ENCODE results near the gene TRPV2. TPM values are rescaled to one million over a fixed set of nuclear protein-coding genes. Genes with fewer than 3 reads are reported as not detected.
"Not testable (repeated sequence)": the region's sequence is repeated elsewhere in the genome, so short reads cannot be mapped to it uniquely, and the experiment has no call there.

The TRPV2 gene
- 10 to 100 TPM; 57.5 to 58.0 TPM for total RNA-seq

GRCh38 chr17:16415031-16415924 is at the start of gene TRPV2:
Gene TRPV2, plus strand, starts transcription at chr17:16415571. Its CDS starts 2,098 bp downstream, at chr17:16417669.
- CTCF ChIA-PET: interaction anchor here (0.6 to 2.5 kb wide), 16 partner anchors 7 to 225 kb away, joined by 3 to 24 read pairs (median 4); no protein-coding TSS in a partner anchor

DNA sequence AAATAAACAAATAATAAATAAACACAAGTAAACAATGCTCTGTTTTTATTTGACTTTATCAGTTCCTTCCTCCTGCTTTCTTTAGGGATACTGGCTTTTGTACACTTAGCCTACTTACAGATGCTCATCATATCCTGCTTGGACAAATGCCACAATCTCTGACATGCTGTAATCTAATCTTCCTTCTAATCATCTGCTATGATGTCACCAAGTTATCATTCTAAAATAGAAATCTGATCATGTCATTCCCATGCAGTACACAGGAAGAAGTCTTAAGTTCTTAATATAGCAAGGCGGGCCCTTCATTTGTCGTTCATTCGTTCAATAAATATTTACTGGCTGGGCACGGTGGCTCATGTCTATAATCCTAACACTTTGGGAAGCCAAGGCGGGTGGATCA is 43.6 kb upstream of the TRPV2 start:
- ChIA-PET CTCF (no interaction called here), POLR2A (no interaction called here)

More at GRCh38 chr17:16415031-16415924, at the start of gene TRPV2:
- POLR2A ChIA-PET: interaction anchor here (1.1 to 6.3 kb wide), 4 partner anchors 25 to 62 kb away, joined by 3 to 92 read pairs (median 15); partner anchors contain the start of genes CENPV and UBB

DNA sequence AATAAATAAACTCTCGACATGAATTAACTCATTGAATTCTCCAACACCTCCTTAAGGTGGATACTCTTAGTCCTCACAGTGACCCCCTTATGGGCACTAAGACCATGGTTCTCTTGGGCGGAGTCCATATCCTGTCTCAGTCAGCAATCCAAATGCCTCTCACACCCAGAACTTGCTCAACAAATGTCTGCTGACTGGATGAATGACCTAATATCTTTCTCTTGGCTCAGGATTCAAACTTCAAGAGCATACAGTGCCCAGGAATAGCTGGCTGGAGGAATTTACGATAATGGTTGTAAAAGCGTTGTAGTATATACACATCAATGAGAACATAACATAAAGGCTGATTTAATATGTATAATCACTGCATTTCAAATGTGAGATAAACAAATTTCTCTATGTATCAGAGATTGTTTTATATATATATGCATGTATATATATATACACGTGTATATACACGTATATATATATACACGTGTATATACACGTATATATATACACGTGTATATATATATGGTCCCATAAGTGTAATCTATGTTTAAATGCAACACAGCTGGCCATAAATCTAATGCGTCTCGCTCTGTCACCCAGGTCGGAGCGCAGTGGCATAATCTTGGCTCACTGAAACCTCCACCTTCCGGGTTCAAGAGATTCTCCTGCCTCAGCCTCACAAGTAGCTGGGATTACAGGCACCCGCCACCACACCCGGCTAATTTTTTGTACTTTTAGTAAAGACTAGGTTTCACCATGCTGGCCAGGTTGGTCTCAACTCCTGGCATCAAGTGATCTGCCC is 41.0 kb upstream of the TRPV2 start:
- ChIA-PET CTCF (interaction anchor here (0.7 kb wide), 1 partner anchor 67 kb away, joined by 3 read pairs; no protein-coding TSS in a partner anchor), POLR2A (no interaction called here)

- ChIA-PET CTCF (no interaction called here), POLR2A (no interaction called here)
These were observed 37.4 kb upstream of the TRPV2 start for GRCh38 chr17:16377941-16378341.

DNA sequence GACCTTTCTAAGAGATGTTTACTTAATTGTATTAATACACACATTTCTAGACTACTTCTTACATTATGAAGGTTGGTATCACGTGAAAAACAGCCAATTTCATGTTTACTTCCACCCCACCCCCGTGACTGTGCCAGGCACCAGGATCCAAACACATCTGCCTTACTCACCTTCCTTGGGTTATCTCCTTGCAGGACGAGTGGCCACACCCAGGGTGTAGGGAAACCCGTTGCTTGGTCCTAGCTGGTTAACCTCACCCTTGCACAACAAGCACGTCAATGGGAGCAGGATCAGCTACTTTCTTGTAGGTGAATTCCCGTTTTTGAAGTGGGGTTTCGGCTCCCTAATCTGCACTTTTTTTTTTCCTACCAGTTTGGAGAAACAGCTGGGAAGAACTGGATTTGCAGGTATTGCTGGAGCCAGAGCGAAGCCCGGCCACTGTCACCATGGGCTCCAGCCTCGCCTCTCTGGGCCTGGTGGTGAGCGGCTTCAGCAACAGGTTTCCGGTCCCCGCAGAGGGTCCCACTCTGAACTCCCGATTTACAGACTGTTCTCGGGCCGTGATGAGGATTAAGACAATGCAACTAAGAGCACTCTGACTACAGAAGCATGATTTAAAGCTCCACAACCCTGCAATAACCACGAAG is 36.6 kb upstream of the TRPV2 start:
- ChIA-PET CTCF (no interaction called here), POLR2A (no interaction called here)

DNA sequence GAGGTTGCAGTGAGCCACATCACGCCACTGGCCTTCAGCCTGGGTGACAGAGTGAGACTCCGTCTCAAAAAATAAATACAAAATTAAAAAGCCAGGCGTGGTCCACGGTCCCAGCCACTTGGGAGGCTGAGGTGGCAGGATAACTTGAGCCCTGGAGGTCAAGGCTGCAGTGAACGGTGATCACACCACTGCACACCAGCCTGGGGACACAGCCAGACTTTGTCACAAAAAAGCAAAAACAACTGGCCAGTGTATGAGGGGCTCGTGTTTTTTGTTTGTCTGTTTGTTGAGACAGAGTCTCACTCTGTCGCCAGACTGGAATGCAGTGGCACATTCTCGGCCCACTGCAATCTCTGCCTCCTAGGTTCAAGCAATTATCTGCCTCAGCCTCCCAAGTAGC is 35.7 kb upstream of the TRPV2 start:
- ChIA-PET CTCF (no interaction called here), POLR2A (interaction anchor here (3.6 kb wide), 1 partner anchor 27 kb away, joined by 14 read pairs; the partner anchor contains the start of gene CENPV)

DNA sequence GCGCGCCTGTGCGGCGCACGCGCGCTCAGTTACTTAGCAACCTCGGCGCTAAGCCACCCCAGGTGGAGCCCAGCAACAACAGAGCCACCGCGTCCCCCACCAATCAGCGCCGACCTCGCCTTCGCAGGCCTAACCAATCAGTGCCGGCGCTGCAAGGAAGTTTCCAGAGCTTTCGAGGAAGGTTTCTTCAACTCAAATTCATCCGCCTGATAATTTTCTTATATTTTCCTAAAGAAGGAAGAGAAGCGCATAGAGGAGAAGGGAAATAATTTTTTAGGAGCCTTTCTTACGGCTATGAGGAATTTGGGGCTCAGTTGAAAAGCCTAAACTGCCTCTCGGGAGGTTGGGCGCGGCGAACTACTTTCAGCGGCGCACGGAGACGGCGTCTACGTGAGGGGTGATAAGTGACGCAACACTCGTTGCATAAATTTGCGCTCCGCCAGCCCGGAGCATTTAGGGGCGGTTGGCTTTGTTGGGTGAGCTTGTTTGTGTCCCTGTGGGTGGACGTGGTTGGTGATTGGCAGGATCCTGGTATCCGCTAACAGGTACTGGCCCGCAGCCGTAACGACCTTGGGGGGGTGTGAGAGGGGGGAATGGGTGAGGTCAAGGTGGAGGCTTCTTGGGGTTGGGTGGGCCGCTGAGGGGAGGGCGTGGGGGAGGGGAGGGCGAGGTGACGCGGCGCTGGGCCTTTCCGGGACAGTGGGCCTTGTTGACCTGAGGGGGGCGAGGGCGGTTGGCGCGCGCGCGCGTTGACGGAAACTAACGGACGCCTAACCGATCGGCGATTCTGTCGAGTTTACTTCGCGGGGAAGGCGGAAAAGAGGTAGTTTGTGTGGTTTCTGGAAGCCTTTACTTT is 34.5 kb upstream of the TRPV2 start, which contains the start of gene UBB:
TSS of gene UBB (plus strand) at position 452 of the 856 bp plus-strand sequence. CDS start 817 bp downstream, outside the sequence.
- CTCF ChIA-PET: interaction anchor here (0.6 to 1.6 kb wide), 4 partner anchors 17 to 141 kb away, joined by 3 to 4 read pairs (median 4); partner anchors contain the start of gene CENPV
- POLR2A ChIA-PET: interaction anchor here (0.6 to 3.6 kb wide), 16 partner anchors 15 to 202 kb away, joined by 3 to 24 read pairs (median 4); partner anchors contain the start of genes CENPV, PIGL and TRPV2

- CTCF ChIA-PET: interaction anchor here (0.6 to 1.6 kb wide), 2 partner anchors 60 to 140 kb away, joined by 3 to 4 read pairs; no protein-coding TSS in a partner anchor
- POLR2A ChIA-PET: interaction anchor here (1.0 to 3.6 kb wide), 7 partner anchors 28 to 90 kb away, joined by 3 to 24 read pairs (median 7); partner anchors contain the start of genes CENPV and TRPV2
These were observed 33.9 kb upstream of the TRPV2 start for GRCh38 chr17:16381496-16381820.

DNA sequence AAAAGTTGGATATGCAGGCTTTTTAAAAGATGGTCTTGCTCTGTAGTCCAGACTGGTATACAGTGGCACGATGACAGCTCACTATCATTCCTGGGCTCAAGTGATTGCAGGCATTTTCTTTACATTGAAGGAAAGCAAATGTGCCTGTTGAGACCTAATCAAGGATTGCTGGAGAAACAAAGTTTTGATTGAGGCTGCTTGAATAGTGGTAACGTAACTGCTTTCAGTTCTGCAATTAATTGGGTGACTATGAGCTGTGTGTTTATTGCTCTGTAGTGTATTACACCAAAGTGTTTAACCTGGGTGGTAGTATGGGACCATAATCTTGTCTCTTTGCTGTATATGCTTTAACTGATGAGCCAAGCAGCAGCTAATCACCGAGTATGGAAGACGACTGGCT is 32.2 kb upstream of the TRPV2 start:
- CTCF ChIA-PET: interaction anchor here (1.1 to 1.9 kb wide), 3 partner anchors 33 to 53 kb away, joined by 3 to 8 read pairs (median 3); partner anchors contain the start of gene TRPV2

GRCh38 chr17:16383772-16384287 is 31.5 kb upstream of the TRPV2 start:
- ChIA-PET POLR2A (interaction anchor here (1.4 kb wide), 1 partner anchor 33 kb away, joined by 3 read pairs; no protein-coding TSS in a partner anchor), CTCF (interaction anchor here (1.1 to 1.9 kb wide), 3 partner anchors 32 to 53 kb away, joined by 3 to 8 read pairs (median 3); partner anchors contain the start of gene TRPV2)

More for the DNA sequence above, 32.2 kb upstream of the TRPV2 start:
- POLR2A ChIA-PET: interaction anchor here (0.6 to 1.4 kb wide), 2 partner anchors 33 to 43 kb away, joined by 3 read pairs; no protein-coding TSS in a partner anchor

GRCh38 chr17:16384557-16384956 is 30.8 kb upstream of the TRPV2 start:
- POLR2A ChIA-PET: interaction anchor here (0.7 to 1.0 kb wide), 2 partner anchors 35 to 61 kb away, joined by 3 read pairs; no protein-coding TSS in a partner anchor
- CTCF ChIA-PET: interaction anchor here (0.8 to 3.3 kb wide), 3 partner anchors 19 to 57 kb away, joined by 3 to 24 read pairs (median 6); partner anchors contain the start of gene TRPV2

DNA sequence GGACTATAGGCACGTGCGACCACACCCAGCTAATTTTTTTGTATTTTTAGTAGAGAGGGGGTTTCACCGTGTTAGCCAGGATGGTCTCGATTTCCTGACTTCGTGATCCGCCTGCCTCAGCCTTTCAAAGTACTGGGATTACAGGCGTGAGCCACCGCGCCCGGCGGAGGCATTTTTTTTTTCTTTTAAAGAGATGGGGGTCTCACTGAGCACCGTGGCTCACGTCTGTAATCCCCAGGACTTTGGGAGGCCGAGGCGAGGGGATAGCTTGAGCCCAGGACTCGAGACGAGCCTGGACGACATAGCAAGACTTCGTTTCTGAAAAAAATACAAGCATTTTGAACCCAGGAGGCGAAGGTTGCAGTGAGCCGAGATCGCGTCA is 29.3 kb upstream of the TRPV2 start:
- CTCF ChIA-PET: interaction anchor here (0.7 to 3.3 kb wide), 5 partner anchors 22 to 387 kb away, joined by 3 to 24 read pairs (median 4); partner anchors contain the start of gene TRPV2
- POLR2A ChIA-PET: not testable (repeated sequence)

- CTCF ChIA-PET: no interaction called here
- POLR2A ChIA-PET: interaction anchor here (0.6 kb wide), 1 partner anchor 26 kb away, joined by 12 read pairs; no protein-coding TSS in a partner anchor
These were observed 23.9 kb upstream of the TRPV2 start for GRCh38 chr17:16391451-16391850.

GRCh38 chr17:16392491-16392890 is 22.9 kb upstream of the TRPV2 start:
- CTCF ChIA-PET, POLR2A ChIA-PET: not testable (repeated sequence)

GRCh38 chr17:16395887-16396286 is 19.5 kb upstream of the TRPV2 start:
- CTCF ChIA-PET: not testable (repeated sequence)

GRCh38 chr17:16396693-16397092 is 18.7 kb upstream of the TRPV2 start:
- CTCF ChIA-PET, POLR2A ChIA-PET: not testable (repeated sequence)

More at GRCh38 chr17:16395887-16396286, 19.5 kb upstream of the TRPV2 start:
- POLR2A ChIA-PET: not testable (repeated sequence)

Data from activated CD8-positive, alpha-beta memory T cell treated with anti-CD3 and anti-CD28 coated beads for 36 hours (primary cell).